Activated naive CD8-positive, alpha-beta T cell treated with anti-CD3 and anti-CD28 coated beads, Interleukin-2, amount 50 U/mL, for 24 hours (primary cell): ENCODE results near the gene ITGA11.
"Not testable (repeated sequence)": the region's sequence is repeated elsewhere in the genome, so short reads cannot be mapped to it uniquely, and the experiment has no call there.

Experiments
- ATAC-seq: fragments of 150-1000 bp; cut with Tn5 transposase; one replicate; pipeline ENCODE4 v1.10.0; 2021
- DNase-seq: peaks from one replicate; pipeline ENCODE4 v3.0.0; 2021
- H3K27ac Mint-ChIP-seq: one replicate; pipeline ENCODE4 v1.8.0; 2021; ENCODE audit warnings: mild to moderate bottlenecking, mixed read lengths
- H3K27me3 Mint-ChIP-seq: one replicate; pipeline ENCODE4 v1.8.0; 2021; ENCODE audit warnings: mixed read lengths
- H3K36me3 Mint-ChIP-seq: one replicate; pipeline ENCODE4 v1.8.0; 2021; ENCODE audit warnings: low read depth, mixed read lengths
- H3K4me1 Mint-ChIP-seq: one replicate; pipeline ENCODE4 v1.8.0; 2021; ENCODE audit warnings: mixed read lengths
- H3K4me3 Mint-ChIP-seq: one replicate; pipeline ENCODE4 v1.8.0; 2021; ENCODE audit warnings: mild to moderate bottlenecking, moderate library complexity, mixed read lengths
- H3K9me3 Mint-ChIP-seq: one replicate; pipeline ENCODE4 v1.8.0; 2021; ENCODE audit warnings: mixed read lengths

ITGA11 gene

GRCh38 chr15:68403161-68403941 is 28.6 kb downstream of the ITGA11 start:
- peaks cover 3% of the 10 kb centered on the region for H3K4me1 Mint-ChIP-seq
- no peak overlapping the region for H3K27ac Mint-ChIP-seq
- H3K4me3 Mint-ChIP-seq, result no peak overlapping the region
- H3K9me3 Mint-ChIP-seq, result peaks cover 4% of the 10 kb centered on the region
- H3K36me3 Mint-ChIP-seq, result no peaks in the 10 kb centered on the region
- H3K27me3 Mint-ChIP-seq, result peaks cover 3% of the 10 kb centered on the region
- DNase-seq (no peak), ATAC-seq (no peak)

- H3K27ac Mint-ChIP-seq, result no peak overlapping the region
- ATAC-seq (no peak), DNase-seq (no peak)
- peaks cover 4% of the 10 kb centered on the region for H3K9me3 Mint-ChIP-seq
- no peaks in the 10 kb centered on the region for H3K36me3 Mint-ChIP-seq
- H3K4me3 Mint-ChIP-seq, result no peak overlapping the region
- no peaks in the 10 kb centered on the region for H3K27me3 Mint-ChIP-seq
- peaks cover 3% of the 10 kb centered on the region for H3K4me1 Mint-ChIP-seq
Observed at GRCh38 chr15:68402432-68403160, 29.4 kb downstream of the ITGA11 start.

GRCh38 chr15:68401496-68402431 is 30.2 kb downstream of the ITGA11 start:
- ATAC-seq, result no peak

GRCh38 chr15:68400066-68400456 is 31.9 kb downstream of the ITGA11 start:
- H3K27ac Mint-ChIP-seq, result no peak overlapping the region
- H3K9me3 Mint-ChIP-seq, result peaks cover 4% of the 10 kb centered on the region
- H3K27me3 Mint-ChIP-seq, result peaks cover 2% of the 10 kb centered on the region
- DNase-seq (no peak), ATAC-seq (no peak)
- H3K36me3 Mint-ChIP-seq, result no peaks in the 10 kb centered on the region
- peaks cover 3% of the 10 kb centered on the region for H3K4me1 Mint-ChIP-seq
- H3K4me3 Mint-ChIP-seq, result no peak overlapping the region

More at GRCh38 chr15:68401496-68402431, 30.2 kb downstream of the ITGA11 start:
- no peak overlapping the region for H3K4me3 Mint-ChIP-seq
- H3K27ac Mint-ChIP-seq, result no peak overlapping the region
- no peak for DNase-seq
- no peaks in the 10 kb centered on the region for H3K36me3 Mint-ChIP-seq
- peaks cover 3% of the 10 kb centered on the region for H3K4me1 Mint-ChIP-seq
- H3K9me3 Mint-ChIP-seq, result peaks cover 4% of the 10 kb centered on the region
- H3K27me3 Mint-ChIP-seq, result no peaks in the 10 kb centered on the region

- H3K36me3 Mint-ChIP-seq, result no peaks in the 10 kb centered on the region
- ATAC-seq (peak; percentile 49), DNase-seq (no peak)
Observed at GRCh38 chr15:68399096-68400065, 32.6 kb downstream of the ITGA11 start.

GRCh38 chr15:68397999-68398398 is 34.0 kb downstream of the ITGA11 start:
- ATAC-seq, result not testable (repeated sequence)

More at GRCh38 chr15:68399096-68400065, 32.6 kb downstream of the ITGA11 start:
- Mint-ChIP-seq H3K27ac (no peak overlapping the region), H3K4me1 (peaks cover 3% of the 10 kb centered on the region), H3K9me3 (peaks cover 4% of the 10 kb centered on the region), H3K27me3 (peaks cover 4% of the 10 kb centered on the region), H3K4me3 (no peak overlapping the region)

GRCh38 chr15:68396068-68396467 is 35.9 kb downstream of the ITGA11 start:
- H3K36me3 Mint-ChIP-seq, result no peaks in the 10 kb centered on the region
- no peak for DNase-seq
- H3K27me3 Mint-ChIP-seq, result peaks cover 20% of the 10 kb centered on the region
- no peak overlapping the region for H3K4me3 Mint-ChIP-seq
- H3K4me1 Mint-ChIP-seq, result peaks cover 3% of the 10 kb centered on the region
- H3K9me3 Mint-ChIP-seq, result peaks cover 4% of the 10 kb centered on the region
- no peak for ATAC-seq
- no peak overlapping the region for H3K27ac Mint-ChIP-seq

More at GRCh38 chr15:68397999-68398398, 34.0 kb downstream of the ITGA11 start:
- H3K27me3 Mint-ChIP-seq, result peaks cover 10% of the 10 kb centered on the region
- H3K4me1 Mint-ChIP-seq, H3K9me3 Mint-ChIP-seq, DNase-seq, H3K4me3 Mint-ChIP-seq, H3K27ac Mint-ChIP-seq, H3K36me3 Mint-ChIP-seq: not testable (repeated sequence)

- H3K27ac Mint-ChIP-seq, result no peak overlapping the region
- no peaks in the 10 kb centered on the region for H3K36me3 Mint-ChIP-seq
- DNase-seq, result no peak
- no peaks in the 10 kb centered on the region for H3K4me1 Mint-ChIP-seq
- no peaks in the 10 kb centered on the region for H3K9me3 Mint-ChIP-seq
- H3K4me3 Mint-ChIP-seq, result no peak overlapping the region
- peaks cover 20% of the 10 kb centered on the region for H3K27me3 Mint-ChIP-seq
- no peak for ATAC-seq
Observed at GRCh38 chr15:68391121-68391520, 40.8 kb downstream of the ITGA11 start.

- H3K9me3 Mint-ChIP-seq, result no peaks in the 10 kb centered on the region
- H3K4me3 Mint-ChIP-seq, result no peak overlapping the region
Observed at GRCh38 chr15:68389936-68390817, 41.8 kb downstream of the ITGA11 start.

GRCh38 chr15:68389041-68389930 is 42.7 kb downstream of the ITGA11 start:
- Mint-ChIP-seq H3K27me3 (peaks cover 17% of the 10 kb centered on the region), H3K36me3 (no peaks in the 10 kb centered on the region), H3K27ac (no peak overlapping the region), H3K9me3 (no peaks in the 10 kb centered on the region), H3K4me1 (no peaks in the 10 kb centered on the region), H3K4me3 (no peak overlapping the region)
- ATAC-seq (no peak), DNase-seq (no peak)

More at GRCh38 chr15:68389936-68390817, 41.8 kb downstream of the ITGA11 start:
- ATAC-seq (no peak), DNase-seq (no peak)
- Mint-ChIP-seq H3K27me3 (peaks cover 18% of the 10 kb centered on the region), H3K36me3 (no peaks in the 10 kb centered on the region), H3K27ac (no peak overlapping the region), H3K4me1 (no peaks in the 10 kb centered on the region)

GRCh38 chr15:68387381-68388143 is 44.4 kb downstream of the ITGA11 start:
- H3K27ac Mint-ChIP-seq, result no peak overlapping the region
- no peak for DNase-seq

More at GRCh38 chr15:68387381-68388143, 44.4 kb downstream of the ITGA11 start:
- no peaks in the 10 kb centered on the region for H3K9me3 Mint-ChIP-seq
- ATAC-seq, result no peak
- H3K4me3 Mint-ChIP-seq, result no peak overlapping the region
- no peaks in the 10 kb centered on the region for H3K36me3 Mint-ChIP-seq
- H3K4me1 Mint-ChIP-seq, result no peaks in the 10 kb centered on the region
- peaks cover 10% of the 10 kb centered on the region for H3K27me3 Mint-ChIP-seq
